ENCODE results near the gene CACHD1.

CACHD1 gene

GRCh38 chr1:64588876-64589275 lies 118.9 kb downstream of the CACHD1 start:
- DNase-seq (ENCODE audit: low read depth, low spot score): no peak

- DNase-seq (ENCODE audit: low read depth, low spot score): no peak
These were observed 120.4 kb downstream of the CACHD1 start for GRCh38 chr1:64590316-64590715.

GRCh38 chr1:64594446-64594845 lies 124.5 kb downstream of the CACHD1 start:
- no peak for DNase-seq (ENCODE audit: low read depth, low spot score)

GRCh38 chr1:64595871-64596515 lies 126.1 kb downstream of the CACHD1 start:
- DNase-seq (ENCODE audit: low read depth, low spot score): peak; percentile 43

- no peak for DNase-seq (ENCODE audit: low read depth, low spot score)
These were observed 127.2 kb downstream of the CACHD1 start for GRCh38 chr1:64597113-64597512.

- DNase-seq (ENCODE audit: low read depth, low spot score): peak; percentile 61
These were observed 128.2 kb downstream of the CACHD1 start for GRCh38 chr1:64598100-64598571.

GRCh38 chr1:64599242-64599641 lies 129.3 kb downstream of the CACHD1 start:
- no peak for DNase-seq (ENCODE audit: low read depth, low spot score)

- DNase-seq (ENCODE audit: low read depth, low spot score): no peak
These were observed 131.3 kb downstream of the CACHD1 start for GRCh38 chr1:64601207-64601606.

GRCh38 chr1:64608005-64608650 lies 138.2 kb downstream of the CACHD1 start:
- no peak for DNase-seq (ENCODE audit: low read depth, low spot score)

- no peak for DNase-seq (ENCODE audit: low read depth, low spot score)
These were observed 138.7 kb downstream of the CACHD1 start for GRCh38 chr1:64608651-64609048.

- DNase-seq (ENCODE audit: low read depth, low spot score): peak; percentile 22
These were observed 141.0 kb downstream of the CACHD1 start for GRCh38 chr1:64610950-64611349.

- no peak for DNase-seq (ENCODE audit: low read depth, low spot score)
These were observed 146.1 kb downstream of the CACHD1 start for GRCh38 chr1:64616039-64616438.

GRCh38 chr1:64623750-64624191 lies 153.8 kb downstream of the CACHD1 start:
- no peak for DNase-seq (ENCODE audit: low read depth, low spot score)

- no peak for DNase-seq (ENCODE audit: low read depth, low spot score)
These were observed 154.3 kb downstream of the CACHD1 start for GRCh38 chr1:64624218-64624713.

GRCh38 chr1:64624808-64625207 lies 154.9 kb downstream of the CACHD1 start:
- no peak for DNase-seq (ENCODE audit: low read depth, low spot score)

GRCh38 chr1:64630611-64631010 lies 160.7 kb downstream of the CACHD1 start:
- DNase-seq (ENCODE audit: low read depth, low spot score): no peak

GRCh38 chr1:64631346-64632034 lies 161.6 kb downstream of the CACHD1 start:
- DNase-seq (ENCODE audit: low read depth, low spot score): no peak

- DNase-seq (ENCODE audit: low read depth, low spot score): no peak
These were observed 163.0 kb downstream of the CACHD1 start for GRCh38 chr1:64632936-64633335.

- no peak for DNase-seq (ENCODE audit: low read depth, low spot score)
These were observed 175.8 kb downstream of the CACHD1 start for GRCh38 chr1:64645735-64646134.

- no peak for DNase-seq (ENCODE audit: low read depth, low spot score)
These were observed 180.5 kb downstream of the CACHD1 start for GRCh38 chr1:64650411-64650810.

GRCh38 chr1:64651841-64652240 lies 181.9 kb downstream of the CACHD1 start:
- no peak for DNase-seq (ENCODE audit: low read depth, low spot score)

- no peak for DNase-seq (ENCODE audit: low read depth, low spot score)
These were observed 183.5 kb downstream of the CACHD1 start for GRCh38 chr1:64653466-64653865.
